ENCODE measurements around the gene SERINC5.

- TF ChIP-seq, protein P1, sequence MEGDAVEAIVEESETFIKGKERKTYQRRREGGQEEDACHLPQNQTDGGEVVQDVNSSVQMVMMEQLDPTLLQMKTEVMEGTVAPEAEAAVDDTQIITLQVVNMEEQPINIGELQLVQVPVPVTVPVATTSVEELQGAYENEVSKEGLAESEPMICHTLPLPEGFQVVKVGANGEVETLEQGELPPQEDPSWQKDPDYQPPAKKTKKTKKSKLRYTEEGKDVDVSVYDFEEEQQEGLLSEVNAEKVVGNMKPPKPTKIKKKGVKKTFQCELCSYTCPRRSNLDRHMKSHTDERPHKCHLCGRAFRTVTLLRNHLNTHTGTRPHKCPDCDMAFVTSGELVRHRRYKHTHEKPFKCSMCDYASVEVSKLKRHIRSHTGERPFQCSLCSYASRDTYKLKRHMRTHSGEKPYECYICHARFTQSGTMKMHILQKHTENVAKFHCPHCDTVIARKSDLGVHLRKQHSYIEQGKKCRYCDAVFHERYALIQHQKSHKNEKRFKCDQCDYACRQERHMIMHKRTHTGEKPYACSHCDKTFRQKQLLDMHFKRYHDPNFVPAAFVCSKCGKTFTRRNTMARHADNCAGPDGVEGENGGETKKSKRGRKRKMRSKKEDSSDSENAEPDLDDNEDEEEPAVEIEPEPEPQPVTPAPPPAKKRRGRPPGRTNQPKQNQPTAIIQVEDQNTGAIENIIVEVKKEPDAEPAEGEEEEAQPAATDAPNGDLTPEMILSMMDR (IDR thresholded peaks at IDR 0.05), result no peak
- no peak for TF ChIP-seq POLR2A (IDR thresholded peaks at IDR 0.05)
These were observed 4.6 kb upstream of the SERINC5 start for GRCh38 chr5:80260461-80260860.

Measured in thyroid gland (tissue), 4 donors.